ENCODE results near the gene GDF7. TPM values are rescaled to one million over a fixed set of nuclear protein-coding genes. Genes with fewer than 3 reads are reported as not detected.

GDF7 gene
- total and polyA plus RNA-seq, 12 donors: 0.10 to 1.2 (median 0.58) TPM

- TF ChIP-seq CTCF (IDR thresholded peaks at IDR 0.05): no peak
- ATAC-seq: no peak
- no peaks in the 10 kb centered on the region for H3K9me3 ChIP-seq
- intact Hi-C loops (cut with DNase I): loop anchor here in 5 of 10 donors (5.0 kb wide), 3 partner anchors 42 to 172 kb away; partner anchors contain the start of gene RHOB (in 4 of the 5)
- no peaks in the 10 kb centered on the region for H3K27me3 ChIP-seq
- H3K4me3 ChIP-seq: no peak overlapping the region
- peak overlapping the region; percentile 87 to 99 (median 96) for H3K27ac ChIP-seq
- peaks cover 61 to 100% (median 92%) of the 10 kb centered on the region in 9 donors for H3K4me1 ChIP-seq
- 57 to 67% methylated on average over 15 of the region's 15 CpGs for WGBS, 2 donors
- H3K36me3 ChIP-seq: peaks cover 0 to 44% (median 0%) of the 10 kb centered on the region in 9 donors
- DNase-seq: no peak
These were observed 47.9 kb upstream of the GDF7 start for GRCh38 chr2:20618886-20619521.

GRCh38 chr2:20619624-20620024 is 47.3 kb upstream of the GDF7 start:
- 53 to 59% methylated on average over 13 of the region's 13 CpGs for WGBS, 2 donors
- peaks cover 0 to 51% (median 0%) of the 10 kb centered on the region in 9 donors for H3K36me3 ChIP-seq

GRCh38 chr2:20620271-20620681 is 46.7 kb upstream of the GDF7 start:
- Histone ChIP-seq H3K36me3 (peaks cover 0 to 54% (median 0%) of the 10 kb centered on the region in 9 donors), H3K9me3 (no peaks in the 10 kb centered on the region), H3K4me3 (no peak overlapping the region), H3K27ac (peak overlapping the region; percentile 87 to 99 (median 96)), H3K4me1 (peaks cover 50 to 100% (median 92%) of the 10 kb centered on the region in 9 donors), H3K27me3 (no peaks in the 10 kb centered on the region)
- ATAC-seq: no peak
- WGBS, 2 donors: 85 to 91% methylated on average over 8 of the region's 8 CpGs
- TF ChIP-seq CTCF (IDR thresholded peaks at IDR 0.05): no peak
- no peak for DNase-seq
- intact Hi-C loops (cut with DNase I): no loop called here

More at GRCh38 chr2:20619624-20620024, 47.3 kb upstream of the GDF7 start:
- Histone ChIP-seq H3K4me1 (peaks cover 56 to 100% (median 92%) of the 10 kb centered on the region in 9 donors), H3K27me3 (no peaks in the 10 kb centered on the region), H3K4me3 (no peak overlapping the region), H3K9me3 (no peaks in the 10 kb centered on the region), H3K27ac (peak overlapping the region; percentile 87 to 99 (median 96))
- TF ChIP-seq CTCF (IDR thresholded peaks at IDR 0.05): no peak
- intact Hi-C loops (cut with DNase I): loop anchor here in 5 of 10 donors (5.0 kb wide), 3 partner anchors 42 to 172 kb away; partner anchors contain the start of gene RHOB (in 4 of the 5)
- DNase-seq (peak; percentile 69 to 71), ATAC-seq (peak in 2 of 8 donors; percentile 0 to 11)

GRCh38 chr2:20620696-20621365 is 46.1 kb upstream of the GDF7 start:
- Histone ChIP-seq H3K27ac (peak overlapping the region; percentile 87 to 99 (median 96)), H3K27me3 (no peaks in the 10 kb centered on the region), H3K9me3 (no peaks in the 10 kb centered on the region), H3K4me3 (no peak overlapping the region), H3K36me3 (peaks cover 0 to 54% (median 0%) of the 10 kb centered on the region in 9 donors), H3K4me1 (peaks cover 48 to 100% (median 92%) of the 10 kb centered on the region in 9 donors)
- ATAC-seq: no peak
- WGBS, 2 donors: 75 to 86% methylated on average over 4 of the region's 4 CpGs
- no peak for DNase-seq
- intact Hi-C loops (cut with DNase I): no loop called here
- TF ChIP-seq CTCF (IDR thresholded peaks at IDR 0.05): no peak
